IMR-90 (cell line): ENCODE measurements around the gene GAREM1. TPM values are rescaled to one million over a fixed set of nuclear protein-coding genes. Genes with fewer than 3 reads are reported as not detected.

Source experiments
- ATAC-seq: fragments of 200-7000 bp; cut with Tn5 transposase; 2 replicates; pipeline ENCODE4 v1.9.1; 2020; ENCODE audit warnings: low read depth, mild to moderate bottlenecking, moderate library complexity
- BruUV-seq: library from RNA; stranded (reverse); fragments of 400-500 nt; replicated peaks from 2 replicates; lab custom pipeline; 2021; lab: Mats Ljungman, UMichigan
- CTCF ChIA-PET: fragments of 300-600 bp; formaldehyde crosslinking; extraction: SDS; loops from one replicate; lab custom pipeline; 2021; ENCODE audit warnings: antibody characterized with exemption; lab: Yijun Ruan, JAX
- POLR2A ChIA-PET: fragments of 300-600 bp; sonication (Branson Sonifier 250); formaldehyde crosslinking; loops from one replicate; lab custom pipeline; 2022; ENCODE audit warnings: antibody characterized with exemption; ENCODE audit not compliant: unreplicated experiment; lab: Charles Lee
- DNase-seq: peaks from one replicate; pipeline ENCODE4 v3.0.0; 2013
- H2AFZ ChIP-seq: replicated peaks from 2 replicates; pipeline ENCODE3; 2013; ENCODE audit warnings: low read length, mild to moderate bottlenecking; ENCODE audit not compliant: poor library complexity
- H2AK5ac ChIP-seq: 2 replicates; pipeline ENCODE4 v1.6.1; 2013; ENCODE audit warnings: low read depth, low read length, inconsistent platforms
- H2AK9ac ChIP-seq: replicated peaks from 2 replicates; pipeline ENCODE3; 2013; ENCODE audit warnings: mild to moderate bottlenecking, low read depth, low read length, moderate library complexity; ENCODE audit not compliant: poor library complexity
- H2BK120ac ChIP-seq: 2 replicates; pipeline ENCODE4 v1.6.1; 2013; ENCODE audit warnings: low read depth, low read length, inconsistent platforms
- H2BK15ac ChIP-seq: 3 replicates; pipeline ENCODE4 v1.6.1; 2013; ENCODE audit warnings: low read depth, low read length, inconsistent platforms
- H2BK20ac ChIP-seq: 2 replicates; pipeline ENCODE4 v1.6.1; 2013; ENCODE audit warnings: low read depth, mild to moderate bottlenecking, inconsistent platforms, low read length, moderate library complexity
- H2BK5ac ChIP-seq: 2 replicates; pipeline ENCODE4 v1.6.1; 2013; ENCODE audit warnings: mild to moderate bottlenecking, low read depth, low read length, inconsistent platforms; ENCODE audit not compliant: poor library complexity, severe bottlenecking
- H3K14ac ChIP-seq: replicated peaks from 2 replicates; pipeline ENCODE4 v1.6.1; 2013; ENCODE audit warnings: low read depth, low read length, inconsistent platforms
- H3K18ac ChIP-seq: 2 replicates; pipeline ENCODE4 v1.6.1; 2013; ENCODE audit warnings: low read depth, low read length, control low read depth
- H3K23ac ChIP-seq: 2 replicates; pipeline ENCODE4 v1.6.1; 2013; ENCODE audit warnings: low read depth, low read length, inconsistent platforms
- H3K27ac ChIP-seq: 2 replicates; pipeline ENCODE4 v1.5.1; 2013; ENCODE audit warnings: mild to moderate bottlenecking, control low read depth, low read length; ENCODE audit not compliant: insufficient read depth
- H3K27me3 ChIP-seq: 2 replicates; pipeline ENCODE4 v1.6.1; 2013; ENCODE audit warnings: low read length; ENCODE audit not compliant: control insufficient read depth, insufficient read depth
- H3K36me3 ChIP-seq: 2 replicates; pipeline ENCODE4 v1.6.1; 2013; ENCODE audit warnings: low read length, mixed read lengths; ENCODE audit not compliant: control insufficient read depth, insufficient read depth
- H3K4ac ChIP-seq: 2 replicates; pipeline ENCODE4 v1.6.1; 2013; ENCODE audit warnings: low read depth, low read length, inconsistent platforms
- H3K4me1 ChIP-seq: 2 replicates; pipeline ENCODE4 v1.6.1; 2013; ENCODE audit warnings: low read length, mixed read lengths; ENCODE audit not compliant: control insufficient read depth, insufficient read depth
- H3K4me2 ChIP-seq: 2 replicates; pipeline ENCODE4 v1.6.1; 2013; ENCODE audit warnings: low read depth, mild to moderate bottlenecking, control low read depth, low read length, moderate library complexity
- H3K4me3 ChIP-seq: 2 replicates; pipeline ENCODE4 v1.5.1; 2013; ENCODE audit warnings: low read depth, mild to moderate bottlenecking, control low read depth, low read length, moderate library complexity; ENCODE audit not compliant: insufficient read depth
- H3K56ac ChIP-seq: 2 replicates; pipeline ENCODE4 v1.6.1; 2013; ENCODE audit warnings: low read length, inconsistent platforms; ENCODE audit not compliant: insufficient read depth; ENCODE audit errors: extremely low read depth
- H3K79me1 ChIP-seq, 2 experiments: 2 replicates each; pipeline ENCODE4 v1.6.1; 2013; ENCODE audit warnings: low read length in 2 of 2, inconsistent platforms in 1 of 2, low read depth in 1 of 2
- H3K9ac ChIP-seq: 2 replicates; pipeline ENCODE4 v1.6.1; 2013; ENCODE audit warnings: low read depth, low read length, control low read depth
- H3K9me1 ChIP-seq: 2 replicates; pipeline ENCODE4 v1.6.1; 2013; ENCODE audit warnings: low read length, inconsistent platforms; ENCODE audit not compliant: insufficient read depth
- H3K9me3 ChIP-seq: 2 replicates; pipeline ENCODE4 v1.6.1; 2013; ENCODE audit warnings: low read length; ENCODE audit not compliant: control insufficient read depth, insufficient read depth
- H4K20me1 ChIP-seq: 2 replicates; pipeline ENCODE4 v1.6.1; 2013; ENCODE audit warnings: low read length, inconsistent platforms; ENCODE audit not compliant: insufficient read depth
- H4K5ac ChIP-seq: 2 replicates; pipeline ENCODE4 v1.6.1; 2013; ENCODE audit warnings: mild to moderate bottlenecking, low read depth, low read length, control low read depth
- H4K8ac ChIP-seq, 2 experiments: 2 replicates each; pipeline ENCODE4 v1.6.1; 2013; ENCODE audit warnings: low read depth in 2 of 2, low read length in 2 of 2, control low read depth in 1 of 2, inconsistent platforms in 1 of 2
- H4K91ac ChIP-seq: 2 replicates; pipeline ENCODE4 v1.6.1; 2013; ENCODE audit warnings: low read depth, low read length, inconsistent platforms; ENCODE audit not compliant: insufficient read depth
- CEBPB ChIP-seq: IDR thresholded peaks from 2 replicates; pipeline ENCODE4 v1.6.1; 2012; ENCODE audit warnings: low read depth, low read length, improper control_type of control experiment
- FOS ChIP-seq: fragments of 150-350 bp; IDR thresholded peaks from 2 replicates; pipeline ENCODE4 v1.6.1; 2016; ENCODE audit warnings: low read depth, low read length
- dilution Hi-C: fragments of 300-500 bp; cut with HindIII; formaldehyde crosslinking; loops from one replicate; pipeline ENCODE4 v1.14.3; 2018; ENCODE audit warnings: low sequenced_read_pairs; ENCODE audit not compliant: unreplicated experiment
- in situ Hi-C: fragments of 300-500 bp; cut with MboI; formaldehyde crosslinking; loops from 3 replicates; pipeline ENCODE4 v1.14.3; 2019; ENCODE audit warnings: low sequenced_read_pairs, inconsistent platforms, mixed read lengths
- intact Hi-C: fragments of 100-400 bp; cut with micrococcal nuclease; formaldehyde crosslinking; loops from 2 replicates; pipeline ENCODE4 v1.10.0; 2022
- polyA plus RNA-seq, 3 experiments: library from polyadenylated mRNA; depleted of rRNA; stranded (reverse); fragments of >200 nt; gene quantifications; 2 replicates each; pipeline ENCODE4 v1.2.3, GENCODE V29; 2012; ENCODE audit warnings: low replicate concordance in 1 of 3
- total RNA-seq: library from RNA; depleted of rRNA; stranded (reverse); fragments of >200 nt; gene quantifications from 2 replicates; pipeline ENCODE4 v1.2.3, GENCODE V29; 2012

The GAREM1 gene
- total and polyA plus RNA-seq, 2 of the 4 experiments (the other 2 are of a cell fraction): 1.4 to 2.3 TPM

GRCh38 chr18:32368170-32368569, 102.5 kb downstream of the GAREM1 start:
- H3K79me1 ChIP-seq: no peaks in the 10 kb centered on the region; a peak in 1 of 4 replicates
- intact Hi-C loops (loop anchor here (5.0 kb wide), 1 partner anchor 49 kb away; no protein-coding TSS in a partner anchor), dilution Hi-C loops (no loop called here), in situ Hi-C loops (no loop called here)
- no peak overlapping the region for H3K4me2 ChIP-seq
- TF ChIP-seq CEBPB: peak; percentile 31; the same call in 1 of the 2 replicates
- TF ChIP-seq FOS: no peak
- peak overlapping the region; percentile 46 for H2AK9ac ChIP-seq
- H3K27me3 ChIP-seq: no peaks in the 10 kb centered on the region
- no peaks in the 10 kb centered on the region for H3K36me3 ChIP-seq
- no TSS peak for BruUV-seq
- peak overlapping the region; percentile 15; the same call in 1 of the 2 replicates for H2AK5ac ChIP-seq
- no peak overlapping the region for H3K56ac ChIP-seq
- 0 out of 2 replicates have a peak overlapping the region, but pooled peaks have one; percentile 3 for H3K23ac ChIP-seq
- H3K4me1 ChIP-seq: peaks cover 6% of the 10 kb centered on the region; the same call in 1 of the 2 replicates
- H4K5ac ChIP-seq: no peak overlapping the region
- H3K9me3 ChIP-seq: no peaks in the 10 kb centered on the region
- H3K27ac ChIP-seq: no peak overlapping the region
- H2BK5ac ChIP-seq: no peak overlapping the region
- H3K9ac ChIP-seq: no peak overlapping the region
- peak overlapping the region; percentile 48; the same call in 1 of the 2 replicates for H3K14ac ChIP-seq
- ChIA-PET POLR2A (interaction anchor here (0.6 kb wide), 1 partner anchor 54 kb away, joined by 3 read pairs; no protein-coding TSS in a partner anchor), CTCF (no interaction called here)
- ATAC-seq (no peak), DNase-seq (no peak)
- H2BK20ac ChIP-seq: no peak overlapping the region
- H3K4me3 ChIP-seq: no peak overlapping the region
- H2AFZ ChIP-seq: no peak overlapping the region
- H3K18ac ChIP-seq: no peak overlapping the region
- H2BK15ac ChIP-seq: no peak overlapping the region
- H3K9me1 ChIP-seq: no peaks in the 10 kb centered on the region; the same call in 1 of the 2 replicates
- H3K4ac ChIP-seq: no peak overlapping the region
- H4K91ac ChIP-seq: no peak overlapping the region
- no peaks in the 10 kb centered on the region for H4K20me1 ChIP-seq
- no peak overlapping the region for H2BK120ac ChIP-seq
- H4K8ac ChIP-seq: no peak overlapping the region
